ENCODE results near the gene ZNF613. TPM values are rescaled to one million over a fixed set of nuclear protein-coding genes. Genes with fewer than 3 reads are reported as not detected.

The ZNF613 gene
- polyA plus RNA-seq, 1 donor: 5.5 TPM

Other genes with a start within 250 kb of the ZNF613 start
- 9.1 TPM for gene SPACA6, start 234.1 kb upstream of the ZNF613 start, polyA plus RNA-seq (ENCODE audit: insufficient read length)
- not detected for gene HAS1, start 203.5 kb upstream of the ZNF613 start, polyA plus RNA-seq (ENCODE audit: insufficient read length)
- 1.6 TPM for gene FPR1, start 175.6 kb upstream of the ZNF613 start, polyA plus RNA-seq (ENCODE audit: insufficient read length)
- gene FPR2, start 166.3 kb upstream of the ZNF613 start, polyA plus RNA-seq (ENCODE audit: insufficient read length): 0.61 TPM
- gene FPR3, start 132.3 kb upstream of the ZNF613 start, polyA plus RNA-seq (ENCODE audit: insufficient read length): 1.4 TPM
- 17.5 TPM for gene ZNF577, start 39.5 kb upstream of the ZNF613 start, polyA plus RNA-seq (ENCODE audit: insufficient read length)
- gene ZNF649, start 22.5 kb upstream of the ZNF613 start, polyA plus RNA-seq (ENCODE audit: insufficient read length): 10.4 TPM
- gene ZNF350, start 59.4 kb downstream of the ZNF613 start, polyA plus RNA-seq (ENCODE audit: insufficient read length): 6.5 TPM
- 9.6 TPM for gene ZNF615, start 80.7 kb downstream of the ZNF613 start, polyA plus RNA-seq (ENCODE audit: insufficient read length)
- gene ZNF614, start 100.9 kb downstream of the ZNF613 start, polyA plus RNA-seq (ENCODE audit: insufficient read length): 8.4 TPM
- 10.6 TPM for gene ZNF432, start 121.4 kb downstream of the ZNF613 start, polyA plus RNA-seq (ENCODE audit: insufficient read length)
- gene ZNF841, start 168.3 kb downstream of the ZNF613 start, polyA plus RNA-seq (ENCODE audit: insufficient read length): 13.0 TPM
- gene ZNF616, start 212.5 kb downstream of the ZNF613 start, polyA plus RNA-seq (ENCODE audit: insufficient read length): 8.4 TPM
- 9.0 TPM for gene ZNF836, start 244.1 kb downstream of the ZNF613 start, polyA plus RNA-seq (ENCODE audit: insufficient read length)

Measured in hindlimb muscle (tissue), 1 donor.